ENCODE measurements around the gene DGKE. TPM values are rescaled to one million over a fixed set of nuclear protein-coding genes. Genes with fewer than 3 reads are reported as not detected.

DGKE gene
- total RNA-seq, 1 experiment from 2014 or later, result 10.0 TPM

- Histone ChIP-seq H3K36me3 (ENCODE audit: insufficient read depth, low read length, poor library complexity, severe bottlenecking) (no peaks in the 10 kb centered on the region), H3K27me3 (replicated peaks; ENCODE audit: insufficient read depth, low read depth, low read length, poor library complexity) (no peaks in the 10 kb centered on the region), H3K9me3 (ENCODE audit: low read depth, low read length, poor library complexity, severe bottlenecking) (no peaks in the 10 kb centered on the region), H3K4me1 (ENCODE audit: insufficient read depth, low read length, poor library complexity, severe bottlenecking) (no peaks in the 10 kb centered on the region), H3K27ac (ENCODE audit: low read depth, low read length, poor library complexity, severe bottlenecking) (no peak overlapping the region), H3K4me3 (ENCODE audit: low read depth, low read length, poor library complexity, severe bottlenecking) (no peak overlapping the region)
- ChIA-PET POLR2A (ENCODE audit: low non-redundant PET) (no interaction called here), CTCF (no interaction called here)
- TF ChIP-seq EZH2 (IDR thresholded peaks at IDR 0.05; ENCODE audit: borderline replicate concordance, low read depth, low read length, poor library complexity, severe bottlenecking), result no peak
- TF ChIP-seq CTCF (conservative IDR thresholded peaks at IDR 0.05; ENCODE audit: low read depth, low read length), result no peak
- intact Hi-C loops (cut with micrococcal nuclease; ENCODE audit: unreplicated experiment), result no loop called here
- no TSS peak for BruUV-seq (replicated peaks)
- no peak for DNase-seq (ENCODE audit: low spot score)
Measured at GRCh38 chr17:56880571-56880970, 46.6 kb downstream of the DGKE start.

GRCh38 chr17:56881685-56882295 lies 47.8 kb downstream of the DGKE start:
- Histone ChIP-seq H3K27me3 (replicated peaks; ENCODE audit: insufficient read depth, low read depth, low read length, poor library complexity) (no peaks in the 10 kb centered on the region), H3K9me3 (ENCODE audit: low read depth, low read length, poor library complexity, severe bottlenecking) (no peaks in the 10 kb centered on the region), H3K4me1 (ENCODE audit: insufficient read depth, low read length, poor library complexity, severe bottlenecking) (no peaks in the 10 kb centered on the region), H3K4me3 (ENCODE audit: low read depth, low read length, poor library complexity, severe bottlenecking) (no peak overlapping the region), H3K36me3 (ENCODE audit: insufficient read depth, low read length, poor library complexity, severe bottlenecking) (no peaks in the 10 kb centered on the region), H3K27ac (ENCODE audit: low read depth, low read length, poor library complexity, severe bottlenecking) (no peak overlapping the region)
- TF ChIP-seq EZH2 (IDR thresholded peaks at IDR 0.05; ENCODE audit: borderline replicate concordance, low read depth, low read length, poor library complexity, severe bottlenecking), result no peak
- TF ChIP-seq CTCF (conservative IDR thresholded peaks at IDR 0.05; ENCODE audit: low read depth, low read length), result no peak
- ChIA-PET CTCF (no interaction called here), POLR2A (ENCODE audit: low non-redundant PET) (no interaction called here)
- intact Hi-C loops (cut with micrococcal nuclease; ENCODE audit: unreplicated experiment), result no loop called here
- DNase-seq (ENCODE audit: low spot score), result no peak
- no TSS peak for BruUV-seq (replicated peaks)

- no peak for TF ChIP-seq CTCF (conservative IDR thresholded peaks at IDR 0.05; ENCODE audit: low read depth, low read length)
- TF ChIP-seq EZH2 (IDR thresholded peaks at IDR 0.05; ENCODE audit: borderline replicate concordance, low read depth, low read length, poor library complexity, severe bottlenecking), result no peak
- Histone ChIP-seq H3K9me3 (ENCODE audit: low read depth, low read length, poor library complexity, severe bottlenecking) (peaks cover 10% of the 10 kb centered on the region), H3K4me1 (ENCODE audit: insufficient read depth, low read length, poor library complexity, severe bottlenecking) (no peaks in the 10 kb centered on the region), H3K4me3 (ENCODE audit: low read depth, low read length, poor library complexity, severe bottlenecking) (no peak overlapping the region), H3K36me3 (ENCODE audit: insufficient read depth, low read length, poor library complexity, severe bottlenecking) (no peaks in the 10 kb centered on the region), H3K27ac (ENCODE audit: low read depth, low read length, poor library complexity, severe bottlenecking) (no peak overlapping the region), H3K27me3 (replicated peaks; ENCODE audit: insufficient read depth, low read depth, low read length, poor library complexity) (no peaks in the 10 kb centered on the region)
- ChIA-PET POLR2A (ENCODE audit: low non-redundant PET) (no interaction called here), CTCF (no interaction called here)
- no peak for DNase-seq (ENCODE audit: low spot score)
- BruUV-seq (replicated peaks), result no TSS peak
- intact Hi-C loops (cut with micrococcal nuclease; ENCODE audit: unreplicated experiment), result no loop called here
Measured at GRCh38 chr17:56883616-56884015, 49.7 kb downstream of the DGKE start.

Data from A673 (cell line).